ENCODE measurements around the gene RNF112. TPM values are rescaled to one million over a fixed set of nuclear protein-coding genes. Genes with fewer than 3 reads are reported as not detected.

Gene RNF112
- total RNA-seq, 1 experiment from 2014 or later, result 0.81 TPM

GRCh38 chr17:19385521-19385983 lies 25.5 kb upstream of the RNF112 start:
- no peaks in the 10 kb centered on the region for H3K23me2 ChIP-seq (ENCODE audit: insufficient read length, low read depth, low read length, poor library complexity, severe bottlenecking)
- no peak overlapping the region for H4K5ac ChIP-seq (ENCODE audit: insufficient read length, low read depth, low read length)
- Mint-ChIP-seq H3K36me3 (ENCODE audit: insufficient read depth in 1 of 3, low read depth in 3 of 3) (peaks cover 26 to 47% (median 45%) of the 10 kb centered on the region in 3 experiments), H3K4me3 (no peak overlapping the region), H3K9me3 (peaks cover 0 to 2% of the 10 kb centered on the region in 2 experiments; a peak in 1 of 5 replicates), H3K4me1 (peaks cover 33 to 49% of the 10 kb centered on the region in 2 experiments), H3K27me3 (ENCODE audit: low read depth) (no peaks in the 10 kb centered on the region), H3K27ac (no peak overlapping the region)
- H2BK20ac ChIP-seq (ENCODE audit: low read depth, low read length, poor library complexity, severe bottlenecking), result no peak overlapping the region
- no peak overlapping the region for H2BK5ac ChIP-seq (ENCODE audit: insufficient read length, low read length)
- no peaks in the 10 kb centered on the region for H3K27me3 ChIP-seq (ENCODE audit: insufficient read depth, low read length)
- H2AFZ ChIP-seq (ENCODE audit: low read length), result no peak overlapping the region
- no peak overlapping the region for H3K4ac ChIP-seq (ENCODE audit: low read depth, low read length)
- H3K18ac ChIP-seq (ENCODE audit: insufficient read length, low read depth, low read length), result no peak overlapping the region
- H2BK12ac ChIP-seq (ENCODE audit: insufficient read length, low read depth, low read length), result no peak overlapping the region
- H4K8ac ChIP-seq (replicated peaks; ENCODE audit: insufficient read length, low read depth, low read length), result no peak overlapping the region
- peaks cover 4% of the 10 kb centered on the region; the same call in 1 of the 2 replicates for H3K4me1 ChIP-seq (ENCODE audit: insufficient read depth, low read length)
- no peak overlapping the region for H3K4me2 ChIP-seq (ENCODE audit: insufficient read depth, insufficient read length, low read length)
- no peak overlapping the region for H2BK120ac ChIP-seq (ENCODE audit: low read depth, low read length, poor library complexity, severe bottlenecking)
- H4K91ac ChIP-seq (ENCODE audit: insufficient read length, low read depth, low read length), result no peak overlapping the region
- TF ChIP-seq CTCF (conservative IDR thresholded peaks at IDR 0.05), result no peak
- H2BK15ac ChIP-seq (ENCODE audit: low read depth, low read length), result no peak overlapping the region
- no peak overlapping the region for H2AK5ac ChIP-seq (ENCODE audit: insufficient read length, low read length)
- H3K56ac ChIP-seq (ENCODE audit: insufficient read length, low read depth, low read length), result no peak overlapping the region
- H3K79me2 ChIP-seq (ENCODE audit: insufficient read depth, low read length), result no peaks in the 10 kb centered on the region
- H3K23ac ChIP-seq (ENCODE audit: insufficient read length, low read depth, low read length), result no peak overlapping the region
- no CpG with 5 or more reads among the region's 9 CpGs for WGBS (ENCODE audit: extremely low coverage, insufficient read length, low lambda C conversion rate)
- no peak for DNase-seq
- H3K27ac ChIP-seq (ENCODE audit: insufficient read length, low read depth, low read length), result no peak overlapping the region
- no peak overlapping the region for H3K14ac ChIP-seq (ENCODE audit: insufficient read depth, low read length)
- H3K9ac ChIP-seq (ENCODE audit: extremely low read depth, insufficient read length, low read length), result no peak overlapping the region
- H4K20me1 ChIP-seq (ENCODE audit: control insufficient read depth, insufficient read depth, insufficient read length), result no peaks in the 10 kb centered on the region
- H3K9me3 ChIP-seq (ENCODE audit: control insufficient read depth, low read depth, low read length), result no peaks in the 10 kb centered on the region
- H3K79me1 ChIP-seq (ENCODE audit: insufficient read depth, low read depth, low read length, poor library complexity, severe bottlenecking), result no peaks in the 10 kb centered on the region
- H3T11ph ChIP-seq (ENCODE audit: low read length), result no peak overlapping the region

Data from H9 (cell line).